NCI-H1092 (cell line): ENCODE results near the gene ARHGAP22.

Source experiments
- DNase-seq: peaks from one replicate; lab custom pipeline; 2025; lab: John Stamatoyannopoulos, UW

The ARHGAP22 gene

GRCh38 chr10:48587819-48588218 is 17.1 kb downstream of the ARHGAP22 start:
- no peak for DNase-seq

- no peak for DNase-seq
These were observed 17.8 kb downstream of the ARHGAP22 start for GRCh38 chr10:48587101-48587500.

- DNase-seq, result no peak
These were observed 21.9 kb downstream of the ARHGAP22 start for GRCh38 chr10:48582970-48583369.

GRCh38 chr10:48580236-48580635 is 24.6 kb downstream of the ARHGAP22 start:
- no peak for DNase-seq

GRCh38 chr10:48579251-48579960 is 25.5 kb downstream of the ARHGAP22 start:
- no peak for DNase-seq

GRCh38 chr10:48577158-48577557 is 27.7 kb downstream of the ARHGAP22 start:
- no peak for DNase-seq

- no peak for DNase-seq
These were observed 28.4 kb downstream of the ARHGAP22 start for GRCh38 chr10:48576501-48576900.

GRCh38 chr10:48575901-48576300 is 29.0 kb downstream of the ARHGAP22 start:
- no peak for DNase-seq

- no peak for DNase-seq
These were observed 30.0 kb downstream of the ARHGAP22 start for GRCh38 chr10:48574817-48575380.

GRCh38 chr10:48574322-48574796 is 30.5 kb downstream of the ARHGAP22 start:
- DNase-seq, result no peak

- DNase-seq, result no peak
These were observed 31.8 kb downstream of the ARHGAP22 start for GRCh38 chr10:48573045-48573444.

- DNase-seq, result no peak
These were observed 32.5 kb downstream of the ARHGAP22 start for GRCh38 chr10:48572414-48572813.

GRCh38 chr10:48568546-48568945 is 36.3 kb downstream of the ARHGAP22 start:
- no peak for DNase-seq

- DNase-seq, result no peak
These were observed 36.7 kb downstream of the ARHGAP22 start for GRCh38 chr10:48568131-48568530.

- DNase-seq, result no peak
These were observed 37.5 kb downstream of the ARHGAP22 start for GRCh38 chr10:48567346-48567745.

- no peak for DNase-seq
These were observed 40.3 kb downstream of the ARHGAP22 start for GRCh38 chr10:48564466-48565160.

- DNase-seq, result no peak
These were observed 47.3 kb downstream of the ARHGAP22 start for GRCh38 chr10:48557511-48558123.

- DNase-seq, result no peak
These were observed 48.2 kb downstream of the ARHGAP22 start for GRCh38 chr10:48556713-48557112.

- no peak for DNase-seq
These were observed 48.8 kb downstream of the ARHGAP22 start for GRCh38 chr10:48556065-48556464.

GRCh38 chr10:48555310-48556042 is 49.4 kb downstream of the ARHGAP22 start:
- no peak for DNase-seq

- DNase-seq, result no peak
These were observed 50.2 kb downstream of the ARHGAP22 start for GRCh38 chr10:48554656-48555055.

GRCh38 chr10:48554246-48554645 is 50.6 kb downstream of the ARHGAP22 start:
- no peak for DNase-seq
